Mesenchymal stem cell (in vitro differentiated cells and primary cell): Measurements from ENCODE around the gene UNC119.

Source experiments
- DNase-seq: peaks from one replicate; pipeline ENCODE4 v3.0.0-alpha.2; 2013
- H2AFZ ChIP-seq: one replicate; pipeline ENCODE4 v1.6.1; 2013; ENCODE audit warnings: low read depth, mild to moderate bottlenecking, control low read depth, inconsistent platforms, low read length, moderate library complexity
- H2AK5ac ChIP-seq: 2 replicates; pipeline ENCODE4 v1.6.1; 2013; ENCODE audit warnings: low read length, moderate library complexity, mild to moderate bottlenecking, inconsistent platforms; ENCODE audit not compliant: severe bottlenecking
- H2BK120ac ChIP-seq: one replicate; pipeline ENCODE4 v1.6.1; 2013; ENCODE audit warnings: low read depth, mild to moderate bottlenecking, inconsistent platforms, low read length, moderate library complexity
- H2BK12ac ChIP-seq, 2 experiments: one replicate each; pipeline ENCODE4 v1.6.1; 2013; ENCODE audit warnings: inconsistent platforms in 2 of 2, low read length in 2 of 2, mild to moderate bottlenecking in 2 of 2, moderate library complexity in 2 of 2, control low read depth in 1 of 2
- H2BK15ac ChIP-seq: one replicate; pipeline ENCODE4 v1.6.1; 2013; ENCODE audit warnings: mild to moderate bottlenecking, low read depth, inconsistent platforms; ENCODE audit not compliant: poor library complexity, severe bottlenecking
- H2BK5ac ChIP-seq: 2 replicates; pipeline ENCODE4 v1.6.1; 2013; ENCODE audit warnings: low read depth, mild to moderate bottlenecking, low read length, control low read depth, inconsistent platforms; ENCODE audit not compliant: poor library complexity, severe bottlenecking
- H3K14ac ChIP-seq, 2 experiments: one replicate each; pipeline ENCODE4 v1.6.1; 2013; ENCODE audit warnings: inconsistent platforms in 2 of 2, low read length in 2 of 2, control low read depth in 1 of 2, mild to moderate bottlenecking in 1 of 2, moderate library complexity in 1 of 2
- H3K18ac ChIP-seq, 2 experiments: one replicate each; pipeline ENCODE4 v1.6.1; 2013; ENCODE audit warnings: inconsistent platforms in 2 of 2, low read length in 2 of 2, control low read depth in 1 of 2, low read depth in 1 of 2, mild to moderate bottlenecking in 1 of 2
- H3K23ac ChIP-seq, 2 experiments: one replicate each; pipeline ENCODE4 v1.6.1; 2013; ENCODE audit warnings: inconsistent platforms in 2 of 2, low read length in 2 of 2, mild to moderate bottlenecking in 2 of 2, moderate library complexity in 2 of 2, control low read depth in 1 of 2
- H3K27ac ChIP-seq: 2 replicates; pipeline ENCODE4 v1.5.1; 2013; ENCODE audit warnings: mild to moderate bottlenecking, moderate library complexity, low read length, control low read depth, inconsistent platforms; ENCODE audit not compliant: poor library complexity, severe bottlenecking
- H3K27me3 ChIP-seq, 2 experiments: 2 replicates each; pipeline versions ENCODE4 v1.6.1 to v1.7.0; 2013; ENCODE audit warnings: low read length in 2 of 2, mild to moderate bottlenecking in 2 of 2, moderate library complexity in 2 of 2, control low read depth in 1 of 2, inconsistent platforms in 1 of 2; ENCODE audit not compliant: control insufficient read depth in 1 of 2, insufficient read depth in 1 of 2
- H3K36me3 ChIP-seq, 2 experiments: 2 replicates each; pipeline versions ENCODE4 v1.6.1 to v1.7.0; 2013; ENCODE audit warnings: low read length in 2 of 2, control low read depth in 1 of 2, inconsistent platforms in 1 of 2, low read depth in 1 of 2, mild to moderate bottlenecking in 1 of 2; ENCODE audit not compliant: insufficient read depth in 2 of 2, control insufficient read depth in 1 of 2
- H3K4ac ChIP-seq, 2 experiments: one replicate each; pipeline ENCODE4 v1.6.1; 2013; ENCODE audit warnings: inconsistent platforms in 2 of 2, low read length in 2 of 2, mild to moderate bottlenecking in 2 of 2, moderate library complexity in 2 of 2, control low read depth in 1 of 2, low read depth in 1 of 2
- H3K4me1 ChIP-seq: 2 replicates; pipeline ENCODE4 v1.6.1; 2013; ENCODE audit warnings: low read depth, low read length, control low read depth; ENCODE audit not compliant: control insufficient read depth, insufficient read depth
- H3K4me2 ChIP-seq: 2 replicates; pipeline ENCODE4 v1.6.1; 2013; ENCODE audit warnings: low read length, mild to moderate bottlenecking, inconsistent platforms; ENCODE audit not compliant: poor library complexity, severe bottlenecking
- H3K4me3 ChIP-seq, 2 experiments: 2 replicates each; pipeline versions ENCODE4 v1.5.1 to v1.7.0; 2013; ENCODE audit warnings: low read length in 2 of 2, mild to moderate bottlenecking in 2 of 2, control low read depth in 1 of 2, low read depth in 1 of 2; ENCODE audit not compliant: insufficient read depth in 1 of 2
- H3K79me1 ChIP-seq: replicated peaks from 2 replicates; pipeline ENCODE4 v1.6.1; 2013; ENCODE audit warnings: mild to moderate bottlenecking, control low read depth, low read length, inconsistent platforms; ENCODE audit not compliant: poor library complexity, severe bottlenecking
- H3K9ac ChIP-seq: 2 replicates; pipeline ENCODE4 v1.7.0; 2013; ENCODE audit warnings: mild to moderate bottlenecking, low read length, moderate library complexity
- H3K9me3 ChIP-seq: 2 replicates; pipeline ENCODE4 v1.7.0; 2013; ENCODE audit warnings: mild to moderate bottlenecking, low read length; ENCODE audit not compliant: control insufficient read depth
- H4K8ac ChIP-seq: one replicate; pipeline ENCODE4 v1.6.1; 2013; ENCODE audit warnings: inconsistent platforms, mild to moderate bottlenecking, low read length, moderate library complexity
- H4K91ac ChIP-seq: one replicate; pipeline ENCODE4 v1.6.1; 2013; ENCODE audit warnings: mild to moderate bottlenecking, low read length, inconsistent platforms
- WGBS: methylation state at CpG from one replicate; pipeline ENCODE4 v1.1.7; 2013; ENCODE audit warnings: mixed read lengths; 5-methylcytosine and 5-hydroxymethylcytosine counted together

The UNC119 gene

GRCh38 chr17:28573040-28573380, 20.6 kb upstream of the UNC119 start:
- Histone ChIP-seq H2BK120ac (no peak overlapping the region), H2BK15ac (no peak overlapping the region), H3K23ac (no peak overlapping the region), H2AK5ac (no peak overlapping the region), H2BK12ac (no peak overlapping the region), H4K8ac (no peak overlapping the region), H3K79me1 (peaks cover 10% of the 10 kb centered on the region), H3K4me3 (no peak overlapping the region), H2AFZ (no peak overlapping the region), H2BK5ac (no peak overlapping the region), H3K4me2 (no peak overlapping the region), H3K27me3 (no peaks in the 10 kb centered on the region), H3K9me3 (no peaks in the 10 kb centered on the region), H3K4me1 (peaks cover 14% of the 10 kb centered on the region), H3K18ac (no peak overlapping the region), H3K9ac (no peak overlapping the region), H3K4ac (no peak overlapping the region), H4K91ac (no peak overlapping the region), H3K36me3 (peaks cover 6 to 10% of the 10 kb centered on the region in 2 experiments), H3K27ac (no peak overlapping the region), H3K14ac (no peak overlapping the region)
- no peak for DNase-seq

GRCh38 chr17:28572259-28573039, 20.0 kb upstream of the UNC119 start:
- Histone ChIP-seq H4K8ac (peak overlapping the region; percentile 12), H2BK15ac (no peak overlapping the region), H3K4me2 (no peak overlapping the region), H2BK5ac (no peak overlapping the region), H4K91ac (no peak overlapping the region), H3K4ac (peak overlapping the region in 1 of 2 experiments; percentile 35), H3K79me1 (peaks cover 10% of the 10 kb centered on the region), H3K14ac (no peak overlapping the region), H3K27me3 (no peaks in the 10 kb centered on the region), H2AFZ (no peak overlapping the region), H3K9me3 (no peaks in the 10 kb centered on the region), H3K4me1 (peaks cover 14% of the 10 kb centered on the region), H2BK120ac (no peak overlapping the region), H3K27ac (no peak overlapping the region), H3K36me3 (peaks cover 5 to 6% of the 10 kb centered on the region in 2 experiments), H3K9ac (peak overlapping the region; percentile 92), H3K18ac (no peak overlapping the region), H2BK12ac (peak overlapping the region in 1 of 2 experiments; percentile 25), H2AK5ac (no peak overlapping the region), H3K4me3 (peak overlapping the region in 1 of 2 experiments; percentile 99), H3K23ac (no peak overlapping the region)
- 86% methylated on average over 5 of the region's 5 CpGs for WGBS
- no peak for DNase-seq

GRCh38 chr17:28571361-28572122, 19.1 kb upstream of the UNC119 start, which contains the start of gene PIGS:
TSS of gene PIGS (minus strand) at chr17:28571524. CDS start at chr17:28571496, 28 bp downstream.
- Histone ChIP-seq H3K4me3 (peak within 1 kb of the TSS; percentile 77 to 99), H2BK12ac (no peak within 1 kb of the TSS), H3K36me3 (peaks cover 6 to 11% of the 10 kb centered on the region in 2 experiments), H2BK5ac (no peak within 1 kb of the TSS), H4K8ac (peak within 1 kb of the TSS; percentile 78), H3K23ac (peak within 1 kb of the TSS in 1 of 2 experiments; percentile 51), H3K4me1 (peaks cover 10% of the 10 kb centered on the region), H3K9ac (peak within 1 kb of the TSS; percentile 92), H3K4ac (peak within 1 kb of the TSS; percentile 35 to 57), H2BK120ac (no peak within 1 kb of the TSS), H3K18ac (peak within 1 kb of the TSS; percentile 71 to 77), H2AK5ac (no peak within 1 kb of the TSS), H3K14ac (peak within 1 kb of the TSS in 1 of 2 experiments; percentile 68), H3K79me1 (peaks cover 13% of the 10 kb centered on the region), H3K4me2 (peak within 1 kb of the TSS; percentile 90), H3K9me3 (no peaks in the 10 kb centered on the region), H4K91ac (peak within 1 kb of the TSS; percentile 36), H2BK15ac (no peak within 1 kb of the TSS), H2AFZ (peak within 1 kb of the TSS; percentile 90), H3K27ac (no peak within 1 kb of the TSS), H3K27me3 (no peaks in the 10 kb centered on the region)
- 2% methylated on average over 46 of the region's 49 CpGs for WGBS
- DNase-seq = peak; percentile 93
